H1 (cell line): ENCODE results near the gene S1PR2. TPM values are rescaled to one million over a fixed set of nuclear protein-coding genes. Genes with fewer than 3 reads are reported as not detected.

Source experiments
- CTCF ChIA-PET: fragments of 300-600 bp; sonication (Branson Sonifier 250); formaldehyde crosslinking; loops from one replicate; lab custom pipeline; 2021; ENCODE audit not compliant: partially characterized antibody; lab: Charles Lee
- POLR2A ChIA-PET: fragments of 300-600 bp; sonication (Branson Sonifier 250); formaldehyde crosslinking; loops from one replicate; lab custom pipeline; 2021; ENCODE audit warnings: inconsistent platforms; ENCODE audit not compliant: partially characterized antibody; lab: Charles Lee
- DNase-seq, 2 experiments: peaks; one replicate each; pipeline versions ENCODE4 v3.0.0 to v3.0.0-alpha.2; 2010 to 2022; ENCODE audit warnings: low spot score in 2 of 2, low read depth in 1 of 2, mixed read lengths in 1 of 2
- FAIRE-seq: peaks from 2 replicates; lab custom pipeline; 2011; peaks lifted over from hg19 to GRCh38; lab: Jason Lieb, UNC
- H2AFZ ChIP-seq: 2 replicates; pipeline ENCODE4 v1.8.1; 2012; ENCODE audit warnings: low read length, inconsistent platforms
- H2AK5ac ChIP-seq: 2 replicates; pipeline ENCODE4 v1.6.1; 2013; ENCODE audit warnings: low read depth, low read length
- H2BK120ac ChIP-seq: replicated peaks from 2 replicates; pipeline ENCODE3; 2013; ENCODE audit warnings: low read depth, low read length, inconsistent platforms
- H2BK12ac ChIP-seq: 2 replicates; pipeline ENCODE4 v1.6.1; 2013; ENCODE audit warnings: low read depth, low read length
- H2BK15ac ChIP-seq: 2 replicates; pipeline ENCODE4 v1.6.1; 2013; ENCODE audit warnings: low read length
- H2BK20ac ChIP-seq: 2 replicates; pipeline ENCODE4 v1.6.1; 2013; ENCODE audit warnings: low read length
- H2BK5ac ChIP-seq: 2 replicates; pipeline ENCODE4 v1.6.1; 2013; ENCODE audit warnings: low read depth, low read length
- H3K14ac ChIP-seq: 2 replicates; pipeline ENCODE4 v1.6.1; 2013; ENCODE audit warnings: inconsistent platforms; ENCODE audit not compliant: insufficient read length
- H3K18ac ChIP-seq: 2 replicates; pipeline ENCODE4 v1.6.1; 2013; ENCODE audit warnings: low read length; ENCODE audit errors: extremely low read depth
- H3K23ac ChIP-seq: 2 replicates; pipeline ENCODE4 v1.6.1; 2013; ENCODE audit warnings: inconsistent platforms; ENCODE audit not compliant: insufficient read length
- H3K23me2 ChIP-seq: 2 replicates; pipeline ENCODE4 v1.6.1; 2013; ENCODE audit warnings: low read depth, low read length
- H3K27ac ChIP-seq: 2 replicates; pipeline ENCODE4 v1.6.1; 2011; ENCODE audit warnings: low read depth, low read length, inconsistent platforms
- H3K27me3 ChIP-seq, 4 experiments: replicated peaks in 1 of 4; 1 replicate in 1 of 4; 2 replicates in 3 of 4; pipeline versions ENCODE4 v1.6.1 to v1.8.1; 2011 to 2013; ENCODE audit warnings: low read length in 3 of 4, mild to moderate bottlenecking in 3 of 4, inconsistent platforms in 2 of 4, mixed read lengths in 2 of 4, moderate library complexity in 1 of 4; ENCODE audit not compliant: control insufficient read depth in 3 of 4, insufficient read depth in 3 of 4; ENCODE audit errors: extremely low read depth in 1 of 4
- H3K36me3 ChIP-seq, 4 experiments: 2 replicates each; pipeline versions ENCODE4 v1.6.1 to v1.8.1; 2011 to 2013; ENCODE audit warnings: mild to moderate bottlenecking in 4 of 4, low read length in 3 of 4, moderate library complexity in 2 of 4, control low read depth in 1 of 4, inconsistent platforms in 1 of 4; ENCODE audit not compliant: insufficient read depth in 4 of 4, control insufficient read depth in 2 of 4
- H3K4ac ChIP-seq: replicated peaks from 2 replicates; pipeline ENCODE3; 2013; ENCODE audit warnings: low read length, low read depth, mixed read lengths, inconsistent platforms; ENCODE audit not compliant: insufficient read length
- H3K4me1 ChIP-seq, 4 experiments: replicated peaks in 1 of 4; 1 replicate in 1 of 4; 2 replicates in 3 of 4; pipeline versions ENCODE4 v1.6.1 to v1.8.1; 2011 to 2013; ENCODE audit warnings: low read length in 3 of 4, inconsistent platforms in 2 of 4, mixed read lengths in 1 of 4; ENCODE audit not compliant: insufficient read depth in 4 of 4, control insufficient read depth in 3 of 4
- H3K4me2 ChIP-seq, 2 experiments: 2 replicates each; pipeline versions ENCODE4 v1.6.1 to v1.8.1; 2011 to 2013; ENCODE audit warnings: low read depth in 2 of 2, low read length in 2 of 2, control low read depth in 1 of 2, inconsistent platforms in 1 of 2, mild to moderate bottlenecking in 1 of 2; ENCODE audit not compliant: insufficient read depth in 1 of 2
- H3K4me3 ChIP-seq, 4 experiments: fragments of 200-600, 300-600 bp in 1 of 4; sonication (generic), shearing (Covaris generic), sonication (Bioruptor Twin) in 1 of 4; 2 replicates each; pipeline versions ENCODE4 v1.5.1 to v1.8.1; 2011 to 2016; ENCODE audit warnings: low read length in 4 of 4, low read depth in 3 of 4, control low read depth in 2 of 4, inconsistent platforms in 2 of 4, mild to moderate bottlenecking in 2 of 4, mixed read lengths in 1 of 4, moderate library complexity in 1 of 4; ENCODE audit not compliant: insufficient read depth in 2 of 4; ENCODE audit errors: extremely low read depth in 1 of 4
- H3K56ac ChIP-seq: replicated peaks from 2 replicates; pipeline ENCODE3; 2013; ENCODE audit warnings: low read depth, mild to moderate bottlenecking, mixed read lengths, low read length, inconsistent platforms; ENCODE audit not compliant: insufficient read length
- H3K79me1 ChIP-seq: 2 replicates; pipeline ENCODE4 v1.6.1; 2013; ENCODE audit warnings: low read depth, low read length, control low read depth
- H3K79me2 ChIP-seq, 2 experiments: 2 replicates each; pipeline versions ENCODE4 v1.6.1 to v1.8.1; 2012 to 2013; ENCODE audit warnings: low read length in 2 of 2, mild to moderate bottlenecking in 2 of 2, inconsistent platforms in 1 of 2; ENCODE audit not compliant: insufficient read depth in 2 of 2, control insufficient read depth in 1 of 2
- H3K9ac ChIP-seq, 4 experiments: replicated peaks in 1 of 4; 1 replicate in 1 of 4; 2 replicates in 3 of 4; pipeline versions ENCODE4 v1.6.1 to v1.8.1; 2011 to 2013; ENCODE audit warnings: low read depth in 3 of 4, low read length in 3 of 4, control low read depth in 2 of 4, mild to moderate bottlenecking in 2 of 4, moderate library complexity in 2 of 4, inconsistent platforms in 1 of 4; ENCODE audit errors: extremely low read depth in 1 of 4
- H3K9me3 ChIP-seq, 2 experiments: 2 replicates each; pipeline versions ENCODE4 v1.6.1 to v1.8.1; 2012 to 2013; ENCODE audit warnings: mild to moderate bottlenecking in 2 of 2, moderate library complexity in 2 of 2, control low read depth in 1 of 2, inconsistent platforms in 1 of 2, low read depth in 1 of 2, low read length in 1 of 2, mixed read lengths in 1 of 2; ENCODE audit not compliant: insufficient read depth in 2 of 2
- H4K20me1 ChIP-seq, 2 experiments: replicated peaks in 1 of 2; 2 replicates each; pipeline versions ENCODE3 to v1.8.1; 2011 to 2013; ENCODE audit warnings: inconsistent platforms in 2 of 2, low read length in 2 of 2, mild to moderate bottlenecking in 1 of 2; ENCODE audit not compliant: insufficient read depth in 2 of 2, control insufficient read depth in 1 of 2
- H4K5ac ChIP-seq: 2 replicates; pipeline ENCODE4 v1.6.1; 2013; ENCODE audit warnings: low read length, low read depth, mixed read lengths, inconsistent platforms; ENCODE audit not compliant: insufficient read length
- H4K8ac ChIP-seq: 2 replicates; pipeline ENCODE4 v1.8.0; 2013; ENCODE audit warnings: mild to moderate bottlenecking, moderate library complexity, low read length, inconsistent platforms; ENCODE audit not compliant: insufficient read depth; ENCODE audit errors: extremely low read depth
- H4K91ac ChIP-seq: replicated peaks from 2 replicates; pipeline ENCODE3; 2013; ENCODE audit warnings: low read length, mixed read lengths, inconsistent platforms; ENCODE audit not compliant: insufficient read length
- CTBP2 ChIP-seq: IDR thresholded peaks from 2 replicates; pipeline ENCODE4 v1.7.0; 2011; ENCODE audit warnings: borderline replicate concordance, mild to moderate bottlenecking, moderate library complexity, mixed read lengths, low read length; ENCODE audit not compliant: insufficient read depth, insufficient read length
- POLR2AphosphoS5 ChIP-seq: IDR thresholded peaks from 2 replicates; pipeline ENCODE4 v1.6.1; 2011; ENCODE audit warnings: low read depth, low read length
- RAD21 ChIP-seq, 2 experiments: IDR thresholded peaks in 1 of 2; conservative IDR thresholded peaks in 1 of 2; 2 replicates each; pipeline ENCODE4 v1.6.1; 2011; ENCODE audit warnings: low read depth in 2 of 2, low read length in 2 of 2, improper control_type of control experiment in 1 of 2, inconsistent platforms in 1 of 2, mild to moderate bottlenecking in 1 of 2, moderate library complexity in 1 of 2
- SP1 ChIP-seq: IDR thresholded peaks from 2 replicates; pipeline ENCODE4 v1.6.1; 2011; ENCODE audit warnings: low read depth, low read length
- WGBS, 2 experiments: shearing (Covaris generic) in 1 of 2; methylation state at CpG; one replicate each; pipeline versions ENCODE4 v1.1.6 to v1.1.7; 2013 to 2015; ENCODE audit warnings: low lambda C conversion rate in 2 of 2, mixed read lengths in 2 of 2, inconsistent platforms in 1 of 2, low coverage in 1 of 2, missing lambda C conversion rate in 1 of 2; ENCODE audit not compliant: insufficient replicate concordance in 2 of 2, insufficient coverage in 1 of 2, insufficient read length in 1 of 2; ENCODE audit errors: extremely low coverage in 1 of 2, missing lambda C conversion rate in 1 of 2; 5-methylcytosine and 5-hydroxymethylcytosine counted together
- polyA plus RNA-seq, 7 experiments: library from polyadenylated mRNA; depleted of rRNA in 3 of 7; stranded (reverse) in 5 of 7; unstranded in 2 of 7; fragments of >200 nt in 5 of 7; fragments of 200-250 nt in 2 of 7; gene quantifications; 1 replicate in 5 of 7; 2 replicates in 1 of 7; 4 replicates in 1 of 7; pipeline versions ENCODE4 v1.2.1 to v1.2.3, GENCODE V29; 2011 to 2013; ENCODE audit warnings: missing spikeins in 2 of 7, mixed read lengths in 2 of 7
- total RNA-seq: library from RNA; stranded (reverse); fragmentation: NEBNext Ultra II Directional; extraction: Animal tissue kit (Norgen Biotek cat#: 25700); gene quantifications from 2 replicates; pipeline ENCODE4 v1.2.1, GENCODE V29; 2021
- TF ChIP-seq, protein P1 (sequence below): IDR thresholded peaks from 2 replicates; pipeline ENCODE4 v1.6.1; 2012; ENCODE audit warnings: inconsistent platforms
- TF ChIP-seq, protein P2 (sequence below): IDR thresholded peaks from 2 replicates; pipeline ENCODE4 v1.6.1; 2011; ENCODE audit warnings: low read depth, mild to moderate bottlenecking, low read length; ENCODE audit not compliant: insufficient read depth
- TF ChIP-seq, protein P3 (sequence below): IDR thresholded peaks from 2 replicates; pipeline ENCODE4 v1.6.1; 2012; ENCODE audit warnings: inconsistent platforms

Gene S1PR2
- total and polyA plus RNA-seq, 2 of the 8 experiments (the other 6 are each of a cell fraction or from before 2014, with no cell fraction given) = 17.5 to 19.4 TPM

GRCh38 chr19:10227026-10227971 lies 3.8 kb downstream of the S1PR2 start:
- Histone ChIP-seq H2AFZ (no peak overlapping the region), H3K9me3 (no peaks in the 10 kb centered on the region), H3K56ac (no peak overlapping the region), H4K91ac (no peak overlapping the region), H2BK15ac (no peak overlapping the region; the same call in 1 of the 2 replicates), H2BK5ac (no peak overlapping the region; the same call in 1 of the 2 replicates), H2BK120ac (no peak overlapping the region), H4K8ac (no peak overlapping the region; the same call in 1 of the 2 replicates), H3K4me1 (peaks cover 3 to 7% (median 3%) of the 10 kb centered on the region in 4 experiments; a peak in 4 of 7 replicates), H3K9ac (no peak overlapping the region; a peak in 1 of 7 replicates), H3K79me2 (peaks cover 0 to 16% of the 10 kb centered on the region in 2 experiments; a peak in 2 of 4 replicates), H4K5ac (no peak overlapping the region), H3K4me3 (no peak overlapping the region), H3K23me2 (peaks cover 10% of the 10 kb centered on the region; the same call in 1 of the 2 replicates), H3K4ac (no peak overlapping the region), H3K27me3 (0 out of 7 replicates have a peak, but pooled peaks cover 0 to 3% (median 0%) of the 10 kb centered on the region in 4 experiments), H2BK20ac (no peak overlapping the region), H3K23ac (no peak overlapping the region), H3K4me2 (no peak overlapping the region), H3K18ac (no peak overlapping the region), H4K20me1 (peaks cover 12% of the 10 kb centered on the region in 2 experiments), H3K79me1 (peaks cover 11% of the 10 kb centered on the region), H3K27ac (no peak overlapping the region; the same call in 1 of the 2 replicates), H3K14ac (no peak overlapping the region), H2BK12ac (peak overlapping the region; percentile 60; the same call in 1 of the 2 replicates), H2AK5ac (no peak overlapping the region), H3K36me3 (peaks cover 0 to 3% (median under 1%) of the 10 kb centered on the region in 4 experiments; a peak in 3 of 8 replicates)
- POLR2A ChIA-PET = interaction anchor here (0.6 to 1.5 kb wide), 9 partner anchors 10 to 175 kb away, joined by 3 to 4 read pairs (median 3); partner anchors contain the start of gene DNMT1
- CTCF ChIA-PET = interaction anchor here (0.6 to 6.4 kb wide), 15 partner anchors 9 to 114 kb away, joined by 3 to 59 read pairs (median 6); partner anchors contain the start of gene MRPL4
- 89% methylated on average over 23 of the region's 28 CpGs; no CpG with 5 or more reads in 1 of the 2 experiments for WGBS, 2 experiments
- no peak for DNase-seq
- no peak for FAIRE-seq
- no peak; a peak in 1 of 4 replicates for TF ChIP-seq RAD21 (IDR thresholded peaks at IDR 0.05 in 1 of 2, conservative IDR thresholded peaks at IDR 0.05 in 1 of 2; ENCODE audit: low read depth in 2 of 2, low read length in 2 of 2)
- TF ChIP-seq, protein P1, sequence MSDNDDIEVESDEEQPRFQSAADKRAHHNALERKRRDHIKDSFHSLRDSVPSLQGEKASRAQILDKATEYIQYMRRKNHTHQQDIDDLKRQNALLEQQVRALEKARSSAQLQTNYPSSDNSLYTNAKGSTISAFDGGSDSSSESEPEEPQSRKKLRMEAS = no peak
- TF ChIP-seq POLR2AphosphoS5 = no peak
- TF ChIP-seq, protein P2, sequence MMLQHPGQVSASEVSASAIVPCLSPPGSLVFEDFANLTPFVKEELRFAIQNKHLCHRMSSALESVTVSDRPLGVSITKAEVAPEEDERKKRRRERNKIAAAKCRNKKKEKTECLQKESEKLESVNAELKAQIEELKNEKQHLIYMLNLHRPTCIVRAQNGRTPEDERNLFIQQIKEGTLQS = no peak
- TF ChIP-seq CTBP2 = no peak
- TF ChIP-seq, protein P3, sequence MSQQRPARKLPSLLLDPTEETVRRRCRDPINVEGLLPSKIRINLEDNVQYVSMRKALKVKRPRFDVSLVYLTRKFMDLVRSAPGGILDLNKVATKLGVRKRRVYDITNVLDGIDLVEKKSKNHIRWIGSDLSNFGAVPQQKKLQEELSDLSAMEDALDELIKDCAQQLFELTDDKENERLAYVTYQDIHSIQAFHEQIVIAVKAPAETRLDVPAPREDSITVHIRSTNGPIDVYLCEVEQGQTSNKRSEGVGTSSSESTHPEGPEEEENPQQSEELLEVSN = no peak
- TF ChIP-seq SP1 = peak; percentile 80
